Globus pallidus (tissue), 1 donor: ENCODE measurements around the gene LRRC36.
"Not testable (repeated sequence)": the region's sequence is repeated elsewhere in the genome, so short reads cannot be mapped to it uniquely, and the experiment has no call there.

Experiments
- DNase-seq: peaks from one replicate; pipeline ENCODE4 v3.0.0-alpha.2; 2015; ENCODE audit warnings: low spot score

Gene LRRC36

GRCh38 chr16:67345401-67345800, 18.8 kb downstream of the LRRC36 start:
- no peak for DNase-seq

GRCh38 chr16:67346341-67346740, 19.7 kb downstream of the LRRC36 start:
- DNase-seq: no peak

DNA sequence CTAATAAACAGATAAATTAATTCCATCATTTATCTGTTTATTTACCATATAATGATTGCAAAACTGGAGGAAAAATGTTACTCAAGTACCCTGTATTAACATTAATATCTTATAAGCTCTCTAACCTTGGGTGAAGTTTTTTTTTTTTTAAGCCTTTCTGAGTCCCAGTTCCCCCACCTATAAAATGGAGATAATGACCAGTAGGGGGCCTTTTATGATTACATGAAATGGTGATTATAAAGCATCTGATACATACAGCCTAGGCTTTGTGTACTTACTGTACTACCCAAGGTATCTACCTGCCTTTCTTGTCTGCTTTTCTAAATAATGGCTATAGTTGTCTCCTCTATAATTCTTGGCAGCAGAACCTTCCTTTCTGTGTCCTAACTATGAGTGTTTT, 22.6 kb downstream of the LRRC36 start:
- no peak for DNase-seq

GRCh38 chr16:67350324-67350723, 23.7 kb downstream of the LRRC36 start:
- no peak for DNase-seq

GRCh38 chr16:67352463-67352862, 25.8 kb downstream of the LRRC36 start:
- DNase-seq: not testable (repeated sequence)

- no peak for DNase-seq
These were observed 29.8 kb downstream of the LRRC36 start for GRCh38 chr16:67356396-67356795.

- DNase-seq: no peak
These were observed 30.9 kb downstream of the LRRC36 start for GRCh38 chr16:67357561-67357960.

- not testable (repeated sequence) for DNase-seq
These were observed 33.1 kb downstream of the LRRC36 start for GRCh38 chr16:67359540-67360269.

- DNase-seq: no peak
These were observed 34.4 kb downstream of the LRRC36 start for GRCh38 chr16:67361038-67361437.

DNA sequence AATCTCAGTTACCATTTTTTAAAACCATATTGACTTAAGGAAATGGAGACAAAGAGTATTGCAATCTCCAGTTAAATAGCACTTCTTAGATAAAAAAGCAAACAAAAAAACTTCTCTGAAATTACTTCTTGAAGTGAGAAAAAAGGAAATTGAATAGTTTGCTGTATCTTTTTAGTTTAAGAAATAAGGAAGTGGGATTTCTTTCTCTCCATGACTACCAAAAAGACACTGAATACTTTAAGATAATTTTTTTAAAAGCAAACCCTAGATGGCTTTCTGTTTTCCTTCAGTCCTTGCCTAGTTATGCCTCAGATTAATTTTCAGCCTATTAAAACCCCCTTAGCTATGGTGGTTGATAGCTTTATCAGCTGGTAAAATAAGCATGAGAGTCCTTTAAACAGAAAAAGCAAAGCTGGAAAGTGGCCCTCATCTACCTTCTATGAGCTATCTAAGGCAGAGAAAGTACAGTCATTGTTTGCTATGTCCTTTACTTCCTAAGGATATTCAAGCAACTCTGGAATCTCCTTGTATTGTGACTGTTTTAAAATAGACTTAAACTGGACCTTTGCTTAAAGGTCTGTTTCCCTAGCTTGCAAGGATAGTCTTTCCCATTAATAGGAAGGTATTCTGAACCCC, 38.1 kb downstream of the LRRC36 start:
- DNase-seq: no peak

DNA sequence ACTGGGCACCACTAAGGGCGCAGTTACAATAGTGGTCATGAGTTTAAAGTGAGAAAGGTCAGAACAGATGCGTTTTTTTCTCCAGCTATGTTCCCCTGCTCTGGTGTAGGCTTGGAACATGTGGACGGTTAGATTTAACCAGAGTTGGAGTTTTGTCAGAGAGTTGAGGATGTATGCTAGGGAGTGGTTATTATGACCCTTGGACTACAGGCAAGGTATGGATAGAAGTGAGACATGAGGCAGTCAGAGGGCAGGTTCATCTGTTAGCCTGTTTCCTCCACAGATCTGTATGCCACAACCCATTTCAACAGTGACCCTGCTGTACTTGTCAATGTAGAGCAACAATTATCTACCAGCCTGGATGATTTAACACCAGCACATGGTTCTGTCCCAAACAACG, 44.0 kb downstream of the LRRC36 start:
- DNase-seq: no peak

- peak; percentile 77 for DNase-seq
These were observed 46.0 kb downstream of the LRRC36 start for GRCh38 chr16:67372664-67373063.

DNA sequence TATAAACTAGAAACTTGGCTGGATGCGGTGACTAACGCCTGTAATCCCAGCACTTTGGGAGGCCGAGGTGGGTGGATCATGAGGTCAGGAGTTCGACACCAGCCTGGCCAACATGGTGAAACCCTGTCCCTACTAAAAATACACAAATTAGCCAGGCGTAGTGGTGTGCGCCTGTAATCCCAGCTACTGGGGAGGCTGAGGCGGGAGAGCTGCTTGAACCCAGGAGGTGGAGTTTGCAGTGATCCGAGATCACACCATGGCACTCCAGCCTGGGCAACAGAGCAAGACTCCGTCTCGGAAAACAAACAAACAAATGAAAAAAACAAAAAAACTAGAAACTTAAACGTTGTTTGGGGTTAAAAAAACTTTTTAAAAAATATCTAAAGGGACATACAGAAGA, 49.4 kb downstream of the LRRC36 start:
- DNase-seq: not testable (repeated sequence)

DNA sequence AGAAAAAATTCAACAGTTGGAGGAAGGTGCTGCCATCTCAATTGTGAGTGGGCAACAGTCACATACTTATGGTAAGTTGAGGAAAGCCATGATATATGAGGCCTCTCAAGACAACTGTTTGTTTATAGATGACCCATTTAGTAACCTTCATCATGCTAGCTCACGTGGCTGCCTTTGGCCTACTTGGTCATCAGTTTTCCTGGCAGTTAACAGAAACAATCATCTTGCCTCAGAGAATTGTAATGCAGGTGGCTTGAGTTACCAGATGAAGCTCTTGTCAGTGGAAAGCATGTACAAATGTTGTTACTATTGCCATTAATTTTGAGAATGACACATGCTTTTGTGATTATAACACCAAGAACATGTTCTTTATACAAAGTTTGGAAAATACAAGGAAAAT, 52.0 kb downstream of the LRRC36 start:
- no peak for DNase-seq

- no peak for DNase-seq
These were observed 56.7 kb downstream of the LRRC36 start for GRCh38 chr16:67383284-67383683.

DNA sequence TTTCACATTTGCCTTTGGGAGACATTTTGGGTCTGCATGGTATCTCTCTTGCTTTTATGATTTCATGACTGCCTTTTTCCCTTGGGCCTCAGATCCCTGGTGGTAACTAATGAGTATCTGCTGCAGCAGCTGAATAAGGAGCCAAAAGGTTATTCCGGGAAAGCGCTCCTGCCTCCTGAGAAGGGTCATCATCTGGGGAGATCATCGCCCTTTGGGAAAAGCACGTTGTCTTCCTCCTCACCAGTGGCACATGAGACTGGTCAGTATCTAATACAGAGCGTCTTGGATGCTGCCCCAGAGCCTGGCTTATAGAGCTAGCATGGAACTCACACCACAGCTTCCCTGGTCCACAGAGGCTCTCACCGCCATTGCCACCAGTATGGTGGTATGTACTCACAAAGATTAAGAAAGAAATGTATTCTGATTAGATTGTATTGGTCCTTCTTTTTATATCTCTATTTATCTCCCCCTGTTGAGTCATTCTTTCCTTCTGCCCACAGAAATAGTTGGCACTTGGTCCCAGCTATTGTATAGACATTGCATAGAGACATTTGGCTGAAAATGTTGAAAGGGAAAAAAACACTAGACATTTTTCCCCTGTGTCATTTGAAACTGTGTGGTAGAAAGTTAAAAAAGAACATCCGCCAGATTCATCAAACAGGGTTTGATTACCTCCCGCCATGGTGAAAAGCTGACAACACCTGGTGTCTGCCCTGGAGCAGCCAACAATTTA, 58.3 kb downstream of the LRRC36 start:
- no peak for DNase-seq

DNA sequence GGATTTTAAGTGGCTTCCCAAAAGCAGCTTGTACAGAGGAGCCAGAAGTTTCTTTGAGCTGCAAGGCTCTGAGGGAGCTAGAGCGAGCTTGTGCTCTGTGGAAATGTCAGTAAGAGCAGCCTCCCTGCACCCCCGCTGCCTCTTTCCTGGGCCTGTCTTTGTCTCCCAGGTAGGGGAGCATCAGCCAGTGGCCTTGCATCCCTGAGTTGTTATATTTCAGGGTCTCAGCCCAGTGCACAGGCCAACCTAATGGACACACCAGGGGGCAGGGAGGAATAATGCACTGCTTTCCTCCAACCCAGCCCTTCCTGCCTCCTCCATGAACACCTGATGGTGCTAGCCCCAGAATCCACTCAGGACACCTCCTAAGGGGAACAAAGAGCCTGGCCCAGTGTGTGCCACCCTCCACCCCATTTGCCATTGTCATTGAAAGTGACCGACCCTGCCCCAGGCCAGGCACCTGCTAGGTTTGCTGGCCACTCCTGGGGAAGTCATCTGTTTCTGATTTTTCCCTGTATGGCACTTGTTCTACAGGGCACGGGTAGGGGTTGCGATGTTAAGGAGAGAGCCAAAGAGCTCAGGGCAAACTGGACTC, 60.3 kb downstream of the LRRC36 start:
- no peak for DNase-seq

DNA sequence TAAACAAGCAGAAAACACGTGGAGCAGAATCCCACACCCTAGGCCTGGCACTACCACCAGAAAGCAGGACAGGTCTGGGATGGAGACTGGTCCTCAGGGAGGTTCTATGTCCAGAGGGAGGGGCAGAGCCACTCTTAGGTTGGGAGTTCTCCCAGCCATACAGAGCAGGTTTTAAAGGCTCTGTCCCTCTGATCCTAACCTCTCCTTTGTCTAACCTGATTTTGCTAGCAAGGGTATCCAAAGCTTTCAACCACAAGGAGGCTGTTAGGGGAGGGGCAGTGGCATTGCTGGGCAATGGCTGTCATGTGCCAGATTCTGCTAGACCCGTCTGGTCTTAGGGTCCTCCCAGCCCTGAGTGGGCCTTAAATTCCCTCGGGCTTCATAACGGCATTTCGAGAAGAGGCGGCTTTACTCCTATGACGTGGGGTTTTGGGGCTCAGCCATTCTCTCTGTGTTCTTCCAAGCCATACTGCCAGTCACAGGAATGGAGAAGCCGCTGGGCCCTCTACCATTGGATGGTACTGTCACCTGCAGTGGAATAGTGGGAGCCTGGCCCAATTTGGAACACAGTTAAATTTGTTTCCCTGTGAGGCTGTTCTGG, 61.0 kb downstream of the LRRC36 start:
- DNase-seq: no peak

GRCh38 chr16:67388191-67388590, 61.6 kb downstream of the LRRC36 start:
- DNase-seq: no peak

GRCh38 chr16:67388591-67388990, 62.0 kb downstream of the LRRC36 start:
- no peak for DNase-seq

DNA sequence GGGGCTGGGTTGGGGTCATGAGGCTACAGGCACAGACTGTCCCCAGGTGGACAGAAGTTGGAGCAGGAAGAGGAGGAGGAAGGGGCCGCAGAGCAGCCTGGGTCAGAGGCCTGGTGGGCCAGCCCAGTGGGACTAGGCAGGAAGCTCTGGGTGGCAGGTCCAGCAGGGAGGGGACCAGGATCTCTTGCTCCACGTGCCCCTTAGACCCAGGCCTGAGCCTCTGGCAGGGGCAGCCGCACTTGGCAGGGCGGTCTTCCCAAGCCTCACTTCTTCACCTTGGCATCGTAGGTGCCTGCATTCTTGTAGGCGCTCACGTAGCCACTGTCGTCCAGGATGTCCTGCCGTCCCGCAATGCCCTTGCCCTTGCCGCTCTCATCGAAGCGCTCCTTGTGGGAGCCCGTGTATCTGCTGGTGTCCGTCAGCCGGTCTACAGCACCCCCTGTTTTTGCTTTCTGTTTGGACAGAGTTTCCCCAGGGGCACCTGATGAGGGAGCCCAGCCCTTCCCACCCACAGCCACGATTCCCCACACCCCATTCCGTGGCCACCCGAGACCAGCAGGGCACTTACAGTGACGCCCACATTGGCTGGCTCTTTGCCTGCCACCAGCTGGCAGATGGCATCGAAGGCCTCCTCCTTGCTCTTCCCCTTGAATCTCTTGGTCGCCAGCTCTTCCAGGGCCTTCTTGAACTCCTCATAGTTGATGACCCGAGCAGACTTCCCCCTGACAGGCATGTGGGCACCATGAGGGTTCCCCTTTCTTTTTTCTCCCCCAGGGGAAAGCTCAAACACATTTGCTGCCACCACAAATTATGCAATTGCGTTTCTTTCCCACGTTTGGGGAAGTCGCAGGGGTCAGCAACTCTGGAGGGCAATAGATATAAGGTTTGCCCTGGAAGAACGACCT, 63.5 kb downstream of the LRRC36 start:
- DNase-seq: peak; percentile 78
